Thyroid gland (tissue), 4 donors: ENCODE results near the gene PRMT3.

Source experiments
- CTCF ChIP-seq, 6 experiments: fragments of 200-600 bp in 3 of 6; fragments of 450-650 bp in 3 of 6; sonication (generic) in 3 of 6; IDR thresholded peaks; one replicate each; pipeline ENCODE4 v1.5.1; 2016 to 2019; ENCODE audit warnings: antibody characterized with exemption in 6 of 6, mild to moderate bottlenecking in 2 of 6, inconsistent platforms in 1 of 6, moderate library complexity in 1 of 6
- POLR2A ChIP-seq, 2 donors: fragments of 450-650 bp; IDR thresholded peaks; one replicate each; pipeline ENCODE4 v1.6.1; 2017; ENCODE audit warnings: antibody characterized with exemption in 2 of 2, mild to moderate bottlenecking in 2 of 2, moderate library complexity in 1 of 2

- TF ChIP-seq CTCF (IDR thresholded peaks at IDR 0.05): no peak
- TF ChIP-seq POLR2A (IDR thresholded peaks at IDR 0.05): no peak
These were observed 51.1 kb downstream of the PRMT3 start for GRCh38 chr11:20438637-20439036.
